SK-N-MC (cell line): Measurements from ENCODE around the gene KCNMA1.

Experiments
- EZH2 ChIP-seq: fragments of 200-600 bp; sonication (generic); IDR thresholded peaks from one replicate; pipeline ENCODE4 v1.6.1; 2017; ENCODE audit warnings: antibody characterized with exemption
- POLR2AphosphoS5 ChIP-seq: IDR thresholded peaks from 2 replicates; pipeline ENCODE4 v1.6.1; 2012; ENCODE audit warnings: mild to moderate bottlenecking, low read depth, low read length, borderline replicate concordance

- TF ChIP-seq EZH2 = no peak
- TF ChIP-seq POLR2AphosphoS5 = no peak
Measured at GRCh38 chr10:77380723-77381122, 256.9 kb downstream of the KCNMA1 start.
